ENCODE measurements around the gene MEF2D.

- TF ChIP-seq CEBPB (IDR thresholded peaks at IDR 0.05) (no peak), EGR1 (IDR thresholded peaks at IDR 0.05) (no peak), RAD21 (IDR thresholded peaks at IDR 0.05; ENCODE audit: low read depth) (no peak), ZBTB7A (IDR thresholded peaks at IDR 0.05; ENCODE audit: low read depth) (no peak), YY1 (IDR thresholded peaks at IDR 0.05; ENCODE audit: low read depth) (no peak), EP300 (IDR thresholded peaks at IDR 0.05; ENCODE audit: borderline replicate concordance) (no peak), NFIC (IDR thresholded peaks at IDR 0.05) (no peak)
- TF ChIP-seq, protein P1, sequence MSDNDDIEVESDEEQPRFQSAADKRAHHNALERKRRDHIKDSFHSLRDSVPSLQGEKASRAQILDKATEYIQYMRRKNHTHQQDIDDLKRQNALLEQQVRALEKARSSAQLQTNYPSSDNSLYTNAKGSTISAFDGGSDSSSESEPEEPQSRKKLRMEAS (IDR thresholded peaks at IDR 0.05) = no peak
- TF ChIP-seq, protein P2, sequence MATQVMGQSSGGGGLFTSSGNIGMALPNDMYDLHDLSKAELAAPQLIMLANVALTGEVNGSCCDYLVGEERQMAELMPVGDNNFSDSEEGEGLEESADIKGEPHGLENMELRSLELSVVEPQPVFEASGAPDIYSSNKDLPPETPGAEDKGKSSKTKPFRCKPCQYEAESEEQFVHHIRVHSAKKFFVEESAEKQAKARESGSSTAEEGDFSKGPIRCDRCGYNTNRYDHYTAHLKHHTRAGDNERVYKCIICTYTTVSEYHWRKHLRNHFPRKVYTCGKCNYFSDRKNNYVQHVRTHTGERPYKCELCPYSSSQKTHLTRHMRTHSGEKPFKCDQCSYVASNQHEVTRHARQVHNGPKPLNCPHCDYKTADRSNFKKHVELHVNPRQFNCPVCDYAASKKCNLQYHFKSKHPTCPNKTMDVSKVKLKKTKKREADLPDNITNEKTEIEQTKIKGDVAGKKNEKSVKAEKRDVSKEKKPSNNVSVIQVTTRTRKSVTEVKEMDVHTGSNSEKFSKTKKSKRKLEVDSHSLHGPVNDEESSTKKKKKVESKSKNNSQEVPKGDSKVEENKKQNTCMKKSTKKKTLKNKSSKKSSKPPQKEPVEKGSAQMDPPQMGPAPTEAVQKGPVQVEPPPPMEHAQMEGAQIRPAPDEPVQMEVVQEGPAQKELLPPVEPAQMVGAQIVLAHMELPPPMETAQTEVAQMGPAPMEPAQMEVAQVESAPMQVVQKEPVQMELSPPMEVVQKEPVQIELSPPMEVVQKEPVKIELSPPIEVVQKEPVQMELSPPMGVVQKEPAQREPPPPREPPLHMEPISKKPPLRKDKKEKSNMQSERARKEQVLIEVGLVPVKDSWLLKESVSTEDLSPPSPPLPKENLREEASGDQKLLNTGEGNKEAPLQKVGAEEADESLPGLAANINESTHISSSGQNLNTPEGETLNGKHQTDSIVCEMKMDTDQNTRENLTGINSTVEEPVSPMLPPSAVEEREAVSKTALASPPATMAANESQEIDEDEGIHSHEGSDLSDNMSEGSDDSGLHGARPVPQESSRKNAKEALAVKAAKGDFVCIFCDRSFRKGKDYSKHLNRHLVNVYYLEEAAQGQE (IDR thresholded peaks at IDR 0.05; ENCODE audit: low read depth) = no peak
These were observed 82.0 kb downstream of the MEF2D start for GRCh38 chr1:156418416-156419070.
